HepG2 (cell line): Measurements from ENCODE around the gene ZBTB37. TPM values are rescaled to one million over a fixed set of nuclear protein-coding genes. Genes with fewer than 3 reads are reported as not detected.
A peak's percentile ranks its signal among the peaks of the same experiment; 100 is the strongest.

Source experiments
- FOXJ3 ChIP-seq: sonication (generic); formaldehyde crosslinking; IDR thresholded peaks from 2 replicates; pipeline ENCODE4 v1.4.0; 2020; ENCODE audit warnings: missing genetic modification reagents, mild to moderate bottlenecking, borderline replicate concordance
- HDAC2 ChIP-seq: sonication (generic); formaldehyde crosslinking; IDR thresholded peaks from 2 replicates; pipeline ENCODE4 v1.4.0; 2020; ENCODE audit warnings: missing genetic modification reagents
- KDM4B ChIP-seq: sonication (generic); formaldehyde crosslinking; IDR thresholded peaks from 2 replicates; pipeline ENCODE4 v1.4.0; 2020; ENCODE audit warnings: missing genetic modification reagents
- KLF15 ChIP-seq: sonication (generic); formaldehyde crosslinking; IDR thresholded peaks from 2 replicates; pipeline ENCODE4 v1.8.1; 2023; ENCODE audit warnings: borderline replicate concordance, mild to moderate bottlenecking, inconsistent platforms, missing genetic modification reagents, mixed read lengths
- TMF1 ChIP-seq: sonication (generic); formaldehyde crosslinking; IDR thresholded peaks from 2 replicates; pipeline ENCODE4 v1.8.1; 2022; ENCODE audit warnings: low read depth, missing genetic modification reagents
- ZNF343 ChIP-seq: sonication (generic); formaldehyde crosslinking; IDR thresholded peaks from 2 replicates; pipeline ENCODE4 v1.4.0; 2020; ENCODE audit warnings: mild to moderate bottlenecking, missing genetic modification reagents
- ZNF572 ChIP-seq: sonication (generic); formaldehyde crosslinking; IDR thresholded peaks from 2 replicates; pipeline ENCODE4 v1.5.1; 2020; ENCODE audit warnings: mild to moderate bottlenecking, missing genetic modification reagents
- ZNF605 ChIP-seq: sonication (generic); formaldehyde crosslinking; IDR thresholded peaks from 2 replicates; pipeline ENCODE4 v1.8.0; 2022; ENCODE audit warnings: mild to moderate bottlenecking, missing genetic modification reagents
- ZNF710 ChIP-seq: sonication (generic); formaldehyde crosslinking; IDR thresholded peaks from 2 replicates; pipeline ENCODE4 v1.5.0; 2020; ENCODE audit warnings: mild to moderate bottlenecking, missing genetic modification reagents, borderline replicate concordance
- ZSCAN29 ChIP-seq: sonication (generic); formaldehyde crosslinking; conservative IDR thresholded peaks from 2 replicates; pipeline ENCODE4 v1.4.0; 2020; ENCODE audit warnings: mild to moderate bottlenecking, missing genetic modification reagents
- polyA plus RNA-seq, 8 experiments: library from polyadenylated mRNA; depleted of rRNA in 3 of 8; stranded (reverse) in 7 of 8; unstranded in 1 of 8; fragments of >200 nt; fragmentation: Illumina TruSeq in 4 of 8; extraction: Trizol in 4 of 8; gene quantifications; 2 replicates each; pipeline versions ENCODE4 v1.2.1 to v1.2.3, GENCODE V29; 2011 to 2016; ENCODE audit warnings: low read depth in 4 of 8, missing spikeins in 1 of 8, mixed read lengths in 1 of 8; ENCODE audit not compliant: insufficient read depth in 1 of 8
- total RNA-seq, 5 experiments: library from RNA; depleted of rRNA; stranded (reverse); fragments of >200 nt; fragmentation: Illumina TruSeq; extraction: Trizol; gene quantifications; 2 replicates each; pipeline ENCODE4 v1.2.3, GENCODE V29; 2016; ENCODE audit warnings: low read depth in 1 of 5
- TF ChIP-seq, protein P1 (sequence below): sonication (generic); formaldehyde crosslinking; IDR thresholded peaks from 2 replicates; pipeline ENCODE4 v1.4.0; 2020; ENCODE audit warnings: mild to moderate bottlenecking, missing genetic modification reagents
- TF ChIP-seq, protein P2 (sequence below): IDR thresholded peaks from 2 replicates; pipeline ENCODE4 v1.6.1; 2012; ENCODE audit warnings: inconsistent platforms
- TF ChIP-seq, protein P3 (sequence below): sonication (generic); formaldehyde crosslinking; conservative IDR thresholded peaks from 2 replicates; pipeline ENCODE4 v1.4.0; 2020; ENCODE audit warnings: missing genetic modification reagents
- TF ChIP-seq, protein P4 (sequence below): sonication (generic); formaldehyde crosslinking; IDR thresholded peaks from 2 replicates; pipeline ENCODE4 v1.5.0; 2020; ENCODE audit warnings: mild to moderate bottlenecking, missing genetic modification reagents
- TF ChIP-seq, protein P5 (sequence below): sonication (generic); formaldehyde crosslinking; IDR thresholded peaks from 2 replicates; pipeline ENCODE4 v1.5.0; 2020; ENCODE audit warnings: mild to moderate bottlenecking, missing genetic modification reagents

The ZBTB37 gene
- total and polyA plus RNA-seq, 2 of the 13 experiments (the other 11 are each of a cell fraction or from before 2014, with no cell fraction given) = 2.6 to 7.7 TPM

DNA sequence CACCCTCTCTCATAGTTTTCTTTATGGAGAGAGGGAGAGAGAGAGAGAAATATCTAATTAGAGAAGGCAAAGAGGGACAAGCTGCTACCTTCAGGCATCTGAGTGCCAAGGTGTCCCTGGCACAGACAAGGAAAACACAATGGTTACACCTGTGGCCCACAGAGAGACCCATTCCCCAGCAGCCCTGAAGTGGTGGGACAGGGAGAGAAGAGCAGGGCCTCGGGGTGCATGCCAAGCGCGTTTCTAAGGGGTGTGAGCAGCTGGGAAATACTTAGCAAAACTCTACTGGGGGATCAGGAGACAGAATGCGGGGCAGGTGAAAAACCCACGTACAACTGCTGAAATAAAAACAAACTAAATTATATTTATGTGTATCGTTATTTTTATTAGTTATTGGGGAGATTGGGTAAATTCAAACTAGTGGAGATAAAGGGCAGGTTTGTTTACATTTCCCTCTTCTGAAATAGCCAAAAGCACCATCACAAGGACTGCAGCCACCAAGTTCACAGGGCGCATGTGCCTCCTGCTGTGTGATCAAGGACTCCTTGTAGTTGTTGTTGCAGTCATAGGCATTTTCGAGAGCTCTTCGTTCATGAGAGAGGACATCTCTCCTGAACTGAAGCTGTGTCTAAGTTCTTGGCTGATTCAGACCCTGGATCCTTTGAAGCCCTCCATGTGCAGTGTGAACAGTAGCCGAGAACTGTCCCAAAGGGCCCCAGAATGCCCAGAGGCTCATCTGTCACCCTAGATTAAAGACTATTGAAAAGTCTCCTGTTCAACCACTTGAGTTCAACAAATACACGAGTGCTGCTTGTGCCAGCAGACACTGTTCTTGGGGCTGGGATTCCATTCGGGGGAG is 49.7 kb downstream of the ZBTB37 start (continued):
- TF ChIP-seq ZNF710 = no peak
- TF ChIP-seq KDM4B (CRISPR knock-in tag) = no peak
- TF ChIP-seq, protein P1, sequence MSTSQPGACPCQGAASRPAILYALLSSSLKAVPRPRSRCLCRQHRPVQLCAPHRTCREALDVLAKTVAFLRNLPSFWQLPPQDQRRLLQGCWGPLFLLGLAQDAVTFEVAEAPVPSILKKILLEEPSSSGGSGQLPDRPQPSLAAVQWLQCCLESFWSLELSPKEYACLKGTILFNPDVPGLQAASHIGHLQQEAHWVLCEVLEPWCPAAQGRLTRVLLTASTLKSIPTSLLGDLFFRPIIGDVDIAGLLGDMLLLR (CRISPR knock-in tag) = no peak
- TF ChIP-seq ZSCAN29 (CRISPR knock-in tag) = no peak
- TF ChIP-seq FOXJ3 (CRISPR knock-in tag) = 0 out of 2 replicates have a peak, but pooled peaks have one; percentile 3
- 0 out of 2 replicates have a peak, but pooled peaks have one; percentile 17 for TF ChIP-seq ZNF605 (CRISPR knock-in tag)
- TF ChIP-seq, protein P2, sequence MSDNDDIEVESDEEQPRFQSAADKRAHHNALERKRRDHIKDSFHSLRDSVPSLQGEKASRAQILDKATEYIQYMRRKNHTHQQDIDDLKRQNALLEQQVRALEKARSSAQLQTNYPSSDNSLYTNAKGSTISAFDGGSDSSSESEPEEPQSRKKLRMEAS = peak; percentile 59; the same call in 1 of the 2 replicates
- no peak for TF ChIP-seq ZNF572
- TF ChIP-seq, protein P3, sequence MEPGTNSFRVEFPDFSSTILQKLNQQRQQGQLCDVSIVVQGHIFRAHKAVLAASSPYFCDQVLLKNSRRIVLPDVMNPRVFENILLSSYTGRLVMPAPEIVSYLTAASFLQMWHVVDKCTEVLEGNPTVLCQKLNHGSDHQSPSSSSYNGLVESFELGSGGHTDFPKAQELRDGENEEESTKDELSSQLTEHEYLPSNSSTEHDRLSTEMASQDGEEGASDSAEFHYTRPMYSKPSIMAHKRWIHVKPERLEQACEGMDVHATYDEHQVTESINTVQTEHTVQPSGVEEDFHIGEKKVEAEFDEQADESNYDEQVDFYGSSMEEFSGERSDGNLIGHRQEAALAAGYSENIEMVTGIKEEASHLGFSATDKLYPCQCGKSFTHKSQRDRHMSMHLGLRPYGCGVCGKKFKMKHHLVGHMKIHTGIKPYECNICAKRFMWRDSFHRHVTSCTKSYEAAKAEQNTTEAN = no peak
- TF ChIP-seq HDAC2 (CRISPR knock-in tag) = 0 out of 2 replicates have a peak, but pooled peaks have one; percentile 7
- no peak for TF ChIP-seq ZNF343 (CRISPR knock-in tag)
- TF ChIP-seq KLF15 (CRISPR knock-in tag) = no peak
- TF ChIP-seq, protein P4, sequence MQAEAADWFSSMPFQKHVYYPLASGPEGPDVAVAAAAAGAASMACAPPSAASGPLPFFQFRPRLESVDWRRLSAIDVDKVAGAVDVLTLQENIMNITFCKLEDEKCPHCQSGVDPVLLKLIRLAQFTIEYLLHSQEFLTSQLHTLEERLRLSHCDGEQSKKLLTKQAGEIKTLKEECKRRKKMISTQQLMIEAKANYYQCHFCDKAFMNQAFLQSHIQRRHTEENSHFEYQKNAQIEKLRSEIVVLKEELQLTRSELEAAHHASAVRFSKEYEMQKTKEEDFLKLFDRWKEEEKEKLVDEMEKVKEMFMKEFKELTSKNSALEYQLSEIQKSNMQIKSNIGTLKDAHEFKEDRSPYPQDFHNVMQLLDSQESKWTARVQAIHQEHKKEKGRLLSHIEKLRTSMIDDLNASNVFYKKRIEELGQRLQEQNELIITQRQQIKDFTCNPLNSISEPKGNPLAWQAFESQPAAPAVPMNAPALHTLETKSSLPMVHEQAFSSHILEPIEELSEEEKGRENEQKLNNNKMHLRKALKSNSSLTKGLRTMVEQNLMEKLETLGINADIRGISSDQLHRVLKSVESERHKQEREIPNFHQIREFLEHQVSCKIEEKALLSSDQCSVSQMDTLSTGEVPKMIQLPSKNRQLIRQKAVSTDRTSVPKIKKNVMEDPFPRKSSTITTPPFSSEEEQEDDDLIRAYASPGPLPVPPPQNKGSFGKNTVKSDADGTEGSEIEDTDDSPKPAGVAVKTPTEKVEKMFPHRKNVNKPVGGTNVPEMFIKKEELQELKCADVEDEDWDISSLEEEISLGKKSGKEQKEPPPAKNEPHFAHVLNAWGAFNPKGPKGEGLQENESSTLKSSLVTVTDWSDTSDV = no peak
- TF ChIP-seq TMF1 (CRISPR knock-in tag) = 0 out of 2 replicates have a peak, but pooled peaks have one; percentile 7
- TF ChIP-seq, protein P5, sequence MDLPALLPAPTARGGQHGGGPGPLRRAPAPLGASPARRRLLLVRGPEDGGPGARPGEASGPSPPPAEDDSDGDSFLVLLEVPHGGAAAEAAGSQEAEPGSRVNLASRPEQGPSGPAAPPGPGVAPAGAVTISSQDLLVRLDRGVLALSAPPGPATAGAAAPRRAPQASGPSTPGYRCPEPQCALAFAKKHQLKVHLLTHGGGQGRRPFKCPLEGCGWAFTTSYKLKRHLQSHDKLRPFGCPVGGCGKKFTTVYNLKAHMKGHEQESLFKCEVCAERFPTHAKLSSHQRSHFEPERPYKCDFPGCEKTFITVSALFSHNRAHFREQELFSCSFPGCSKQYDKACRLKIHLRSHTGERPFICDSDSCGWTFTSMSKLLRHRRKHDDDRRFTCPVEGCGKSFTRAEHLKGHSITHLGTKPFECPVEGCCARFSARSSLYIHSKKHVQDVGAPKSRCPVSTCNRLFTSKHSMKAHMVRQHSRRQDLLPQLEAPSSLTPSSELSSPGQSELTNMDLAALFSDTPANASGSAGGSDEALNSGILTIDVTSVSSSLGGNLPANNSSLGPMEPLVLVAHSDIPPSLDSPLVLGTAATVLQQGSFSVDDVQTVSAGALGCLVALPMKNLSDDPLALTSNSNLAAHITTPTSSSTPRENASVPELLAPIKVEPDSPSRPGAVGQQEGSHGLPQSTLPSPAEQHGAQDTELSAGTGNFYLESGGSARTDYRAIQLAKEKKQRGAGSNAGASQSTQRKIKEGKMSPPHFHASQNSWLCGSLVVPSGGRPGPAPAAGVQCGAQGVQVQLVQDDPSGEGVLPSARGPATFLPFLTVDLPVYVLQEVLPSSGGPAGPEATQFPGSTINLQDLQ (CRISPR knock-in tag) = no peak
